CMK (cell line): ENCODE data around the gene NPEPPS.
"Not testable (repeated sequence)": the region's sequence is repeated elsewhere in the genome, so short reads cannot be mapped to it uniquely, and the experiment has no call there.

Experiments used
- DNase-seq: peaks from one replicate; pipeline ENCODE4 v3.0.0-alpha.2; 2010; ENCODE audit warnings: low read depth

NPEPPS gene

GRCh38 chr17:47530557-47531232, at the start of gene NPEPPS:
Gene NPEPPS (plus strand): TSS chr17:47531108. CDS start chr17:47531301, 193 bp downstream.
- DNase-seq = peak; percentile 74

- DNase-seq = not testable (repeated sequence)
Measured at GRCh38 chr17:47491841-47492212, 39.1 kb upstream of the NPEPPS start.

- DNase-seq = not testable (repeated sequence)
Measured at GRCh38 chr17:47499074-47499473, 31.8 kb upstream of the NPEPPS start.

GRCh38 chr17:47499494-47499893, 31.4 kb upstream of the NPEPPS start:
- not testable (repeated sequence) for DNase-seq

- not testable (repeated sequence) for DNase-seq
Measured at GRCh38 chr17:47500620-47501019, 30.3 kb upstream of the NPEPPS start.

- peak; percentile 31 for DNase-seq
Measured at GRCh38 chr17:47502122-47502731, 28.7 kb upstream of the NPEPPS start.

GRCh38 chr17:47502776-47503455, 28.0 kb upstream of the NPEPPS start:
- DNase-seq = not testable (repeated sequence)

- DNase-seq = peak; percentile 77
Measured at GRCh38 chr17:47511701-47512146, 19.2 kb upstream of the NPEPPS start.

- DNase-seq = not testable (repeated sequence)
Measured at GRCh38 chr17:47513301-47513700, 17.6 kb upstream of the NPEPPS start.

- not testable (repeated sequence) for DNase-seq
Measured at GRCh38 chr17:47518880-47519279, 12.0 kb upstream of the NPEPPS start.

- DNase-seq = not testable (repeated sequence)
Measured at GRCh38 chr17:47519365-47519764, 11.5 kb upstream of the NPEPPS start.

GRCh38 chr17:47520279-47520678, 10.6 kb upstream of the NPEPPS start:
- DNase-seq = not testable (repeated sequence)

GRCh38 chr17:47521434-47521833, 9.5 kb upstream of the NPEPPS start:
- DNase-seq = not testable (repeated sequence)

GRCh38 chr17:47522341-47522740, 8.6 kb upstream of the NPEPPS start:
- not testable (repeated sequence) for DNase-seq

- not testable (repeated sequence) for DNase-seq
Measured at GRCh38 chr17:47531233-47531820, 419 bp downstream of the NPEPPS start.

- not testable (repeated sequence) for DNase-seq
Measured at GRCh38 chr17:47539085-47539484, 8.2 kb downstream of the NPEPPS start.

GRCh38 chr17:47541676-47542075, 10.8 kb downstream of the NPEPPS start:
- DNase-seq = not testable (repeated sequence)

- not testable (repeated sequence) for DNase-seq
Measured at GRCh38 chr17:47544327-47544726, 13.4 kb downstream of the NPEPPS start.

GRCh38 chr17:47554733-47555132, 23.8 kb downstream of the NPEPPS start:
- not testable (repeated sequence) for DNase-seq

- DNase-seq = not testable (repeated sequence)
Measured at GRCh38 chr17:47556108-47556507, 25.2 kb downstream of the NPEPPS start.

GRCh38 chr17:47560517-47561043, 29.7 kb downstream of the NPEPPS start:
- not testable (repeated sequence) for DNase-seq
